ENCODE measurements around the gene NFXL1. TPM values are rescaled to one million over a fixed set of nuclear protein-coding genes. Genes with fewer than 3 reads are reported as not detected.
A peak's percentile ranks its signal among the peaks of the same experiment; 100 is the strongest.

Gene NFXL1
- total and polyA plus RNA-seq, 5 donors from 2014 or later = 6.3 to 11.2 (median 8.5) TPM

DNA sequence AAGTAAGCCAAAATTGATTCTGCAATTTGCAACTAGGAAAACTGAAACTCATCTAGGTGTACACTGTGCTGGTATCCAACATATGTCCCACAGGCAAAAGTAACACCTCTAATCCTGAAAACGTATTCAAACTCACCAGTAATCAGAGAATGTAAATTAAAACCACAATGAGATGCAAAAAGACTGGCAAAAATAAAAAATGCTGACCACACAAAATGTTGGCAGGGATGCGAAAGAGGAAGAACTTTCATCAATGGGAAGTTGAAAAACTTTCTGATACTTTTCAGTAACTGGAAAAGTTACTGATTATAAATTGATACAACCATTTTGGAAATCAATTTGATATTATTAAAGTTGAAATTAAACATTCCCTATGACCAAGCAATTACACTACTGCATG lies 56.4 kb downstream of the NFXL1 start:
- Histone ChIP-seq H3K4me1 (ENCODE audit: control insufficient read depth, insufficient read depth, low read length, poor library complexity, severe bottlenecking) (no peaks in the 10 kb centered on the region), H3K9me3 (ENCODE audit: control insufficient read depth in 2 of 2, low read length in 2 of 2) (no peaks in the 10 kb centered on the region), H3K27ac (ENCODE audit: insufficient read depth, low read length, poor library complexity, severe bottlenecking) (no peak overlapping the region), H3K4me3 (ENCODE audit: low read depth, low read length) (no peak overlapping the region), H3K27me3 (ENCODE audit: control insufficient read depth, insufficient read depth, low read length) (no peaks in the 10 kb centered on the region), H3K36me3 (ENCODE audit: control insufficient read depth, insufficient read depth, low read length) (peaks cover 12% of the 10 kb centered on the region)
- no peak overlapping the region for H3K27ac Mint-ChIP-seq
- H3K4me1 Mint-ChIP-seq = peaks cover 0 to 4% (median 1%) of the 10 kb centered on the region in 4 donors
- H3K36me3 Mint-ChIP-seq = peaks cover 16% of the 10 kb centered on the region
- H3K9me3 Mint-ChIP-seq = no peaks in the 10 kb centered on the region
- no peak overlapping the region for H3K4me3 Mint-ChIP-seq
- H3K27me3 Mint-ChIP-seq = no peaks in the 10 kb centered on the region
- DNase-seq (no peak), ATAC-seq (ENCODE audit: low read depth in 2 of 2) (no peak)

DNA sequence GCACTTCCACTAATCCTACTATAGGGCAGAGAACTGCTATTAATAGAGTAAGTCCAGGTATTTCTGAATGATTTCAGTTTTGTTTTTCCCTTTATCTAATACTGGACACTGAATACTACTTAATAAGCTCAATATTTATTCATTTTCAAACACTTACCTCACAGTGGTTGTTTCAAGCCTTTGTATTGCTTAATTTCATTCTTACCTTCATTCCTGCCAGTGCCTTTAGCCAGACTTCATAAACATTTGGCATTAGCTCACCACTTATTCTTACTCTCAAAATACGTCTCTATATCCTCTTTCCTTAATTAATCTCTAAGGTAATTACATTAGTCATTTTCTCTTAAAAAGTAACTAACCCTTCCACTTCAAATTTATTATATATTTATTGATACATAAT lies 57.7 kb downstream of the NFXL1 start:
- DNase-seq = no peak
- no peaks in the 10 kb centered on the region for H3K9me3 Mint-ChIP-seq
- no peak overlapping the region for H3K4me3 Mint-ChIP-seq
- Histone ChIP-seq H3K36me3 (ENCODE audit: control insufficient read depth, insufficient read depth, low read length) (peaks cover 12% of the 10 kb centered on the region), H3K9me3 (ENCODE audit: control insufficient read depth in 2 of 2, low read length in 2 of 2) (no peaks in the 10 kb centered on the region), H3K27me3 (ENCODE audit: control insufficient read depth, insufficient read depth, low read length) (no peaks in the 10 kb centered on the region), H3K4me3 (ENCODE audit: low read depth, low read length) (no peak overlapping the region), H3K4me1 (ENCODE audit: control insufficient read depth, insufficient read depth, low read length, poor library complexity, severe bottlenecking) (no peaks in the 10 kb centered on the region), H3K27ac (ENCODE audit: insufficient read depth, low read length, poor library complexity, severe bottlenecking) (no peak overlapping the region)
- ATAC-seq (ENCODE audit: low read depth in 2 of 2) = no peak
- H3K36me3 Mint-ChIP-seq = peaks cover 20% of the 10 kb centered on the region
- peaks cover 0 to 4% (median 1%) of the 10 kb centered on the region in 4 donors for H3K4me1 Mint-ChIP-seq
- H3K27me3 Mint-ChIP-seq = no peaks in the 10 kb centered on the region
- H3K27ac Mint-ChIP-seq = no peak overlapping the region

DNA sequence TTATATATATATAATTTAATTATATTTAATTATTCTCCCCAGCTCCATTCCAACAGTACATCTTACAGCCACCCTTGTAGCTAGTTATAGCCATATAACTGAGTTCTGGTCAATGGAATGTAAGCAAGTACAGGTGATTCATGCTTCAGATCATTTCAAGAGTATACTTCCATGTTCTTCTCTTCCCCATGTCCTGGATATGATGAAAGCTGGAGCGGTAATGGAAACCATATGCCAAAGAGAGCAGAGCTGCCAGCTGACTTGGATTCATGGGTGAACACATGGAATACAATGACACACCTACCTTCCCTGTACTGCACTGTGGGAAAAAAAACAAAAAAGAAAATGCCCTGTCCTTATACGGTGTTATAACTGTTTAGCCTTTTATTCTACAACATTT lies 59.0 kb downstream of the NFXL1 start:
- H3K36me3 ChIP-seq (ENCODE audit: control insufficient read depth, insufficient read depth, low read length) = peaks cover 17% of the 10 kb centered on the region
- H3K9me3 Mint-ChIP-seq = no peaks in the 10 kb centered on the region
- H3K27ac ChIP-seq (ENCODE audit: insufficient read depth, low read length, poor library complexity, severe bottlenecking) = no peak overlapping the region
- H3K36me3 Mint-ChIP-seq = peaks cover 30% of the 10 kb centered on the region
- ATAC-seq (ENCODE audit: low read depth in 2 of 2) (no peak), DNase-seq (no peak)
- no peaks in the 10 kb centered on the region for H3K4me1 ChIP-seq (ENCODE audit: control insufficient read depth, insufficient read depth, low read length, poor library complexity, severe bottlenecking)
- no peaks in the 10 kb centered on the region for H3K27me3 ChIP-seq (ENCODE audit: control insufficient read depth, insufficient read depth, low read length)
- no peaks in the 10 kb centered on the region for H3K27me3 Mint-ChIP-seq
- no peak overlapping the region for H3K4me3 Mint-ChIP-seq
- peaks cover 0 to 4% (median 1%) of the 10 kb centered on the region in 4 donors for H3K4me1 Mint-ChIP-seq
- no peak overlapping the region for H3K27ac Mint-ChIP-seq
- no peaks in the 10 kb centered on the region for H3K9me3 ChIP-seq (ENCODE audit: control insufficient read depth in 2 of 2, low read length in 2 of 2)
- H3K4me3 ChIP-seq (ENCODE audit: low read depth, low read length) = no peak overlapping the region

GRCh38 chr4:47852136-47852535 lies 62.2 kb downstream of the NFXL1 start:
- H3K27ac ChIP-seq (ENCODE audit: insufficient read depth, low read length, poor library complexity, severe bottlenecking) = no peak overlapping the region
- no peaks in the 10 kb centered on the region for H3K4me1 ChIP-seq (ENCODE audit: control insufficient read depth, insufficient read depth, low read length, poor library complexity, severe bottlenecking)
- Mint-ChIP-seq H3K9me3 (no peaks in the 10 kb centered on the region), H3K27me3 (no peaks in the 10 kb centered on the region), H3K4me1 (peaks cover 0 to 4% (median 0%) of the 10 kb centered on the region in 4 donors), H3K27ac (no peak overlapping the region), H3K36me3 (peaks cover 40% of the 10 kb centered on the region), H3K4me3 (no peak overlapping the region)
- DNase-seq (no peak), ATAC-seq (ENCODE audit: low read depth in 2 of 2) (no peak)
- H3K9me3 ChIP-seq (ENCODE audit: control insufficient read depth in 2 of 2, low read length in 2 of 2) = no peaks in the 10 kb centered on the region
- no peaks in the 10 kb centered on the region for H3K27me3 ChIP-seq (ENCODE audit: control insufficient read depth, insufficient read depth, low read length)
- no peak overlapping the region for H3K4me3 ChIP-seq (ENCODE audit: low read depth, low read length)
- H3K36me3 ChIP-seq (ENCODE audit: control insufficient read depth, insufficient read depth, low read length) = peaks cover 17% of the 10 kb centered on the region

DNA sequence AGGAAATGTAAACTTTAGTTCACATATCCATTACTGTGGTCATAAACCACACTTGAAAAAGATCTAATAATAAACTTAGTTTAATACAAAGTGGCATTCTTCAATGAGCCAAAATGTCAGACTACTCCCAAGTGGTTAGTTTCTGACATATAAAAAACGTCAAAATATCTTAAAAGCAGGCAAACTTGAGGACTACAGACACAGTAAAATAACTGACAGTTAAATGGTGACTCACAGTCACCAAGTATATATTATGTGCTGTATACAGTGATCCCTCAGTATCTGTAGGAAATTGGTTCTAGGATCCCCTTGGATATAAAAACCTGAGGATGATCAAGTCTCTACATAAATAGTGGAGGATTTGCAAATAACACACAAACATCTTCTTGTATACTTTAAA lies 64.9 kb downstream of the NFXL1 start:
- Histone ChIP-seq H3K27me3 (ENCODE audit: control insufficient read depth, insufficient read depth, low read length) (no peaks in the 10 kb centered on the region), H3K4me1 (ENCODE audit: control insufficient read depth, insufficient read depth, low read length, poor library complexity, severe bottlenecking) (no peaks in the 10 kb centered on the region), H3K36me3 (ENCODE audit: control insufficient read depth, insufficient read depth, low read length) (peaks cover 14% of the 10 kb centered on the region), H3K4me3 (ENCODE audit: low read depth, low read length) (no peak overlapping the region), H3K27ac (ENCODE audit: insufficient read depth, low read length, poor library complexity, severe bottlenecking) (no peak overlapping the region), H3K9me3 (ENCODE audit: control insufficient read depth in 2 of 2, low read length in 2 of 2) (no peaks in the 10 kb centered on the region)
- no peak for ATAC-seq (ENCODE audit: low read depth in 2 of 2)
- H3K9me3 Mint-ChIP-seq = peaks cover 0 to 1% (median 0%) of the 10 kb centered on the region in 7 donors
- no peak overlapping the region for H3K27ac Mint-ChIP-seq
- H3K4me1 Mint-ChIP-seq = peaks cover 0 to 4% (median 0%) of the 10 kb centered on the region in 4 donors
- no peak overlapping the region for H3K4me3 Mint-ChIP-seq
- H3K27me3 Mint-ChIP-seq = no peaks in the 10 kb centered on the region
- DNase-seq = no peak
- peaks cover 47% of the 10 kb centered on the region for H3K36me3 Mint-ChIP-seq

GRCh38 chr4:47848041-47848440 lies 66.3 kb downstream of the NFXL1 start:
- Histone ChIP-seq H3K27ac (ENCODE audit: insufficient read depth, low read length, poor library complexity, severe bottlenecking) (no peak overlapping the region), H3K36me3 (ENCODE audit: control insufficient read depth, insufficient read depth, low read length) (peaks cover 13% of the 10 kb centered on the region), H3K4me3 (ENCODE audit: low read depth, low read length) (no peak overlapping the region), H3K4me1 (ENCODE audit: control insufficient read depth, insufficient read depth, low read length, poor library complexity, severe bottlenecking) (no peaks in the 10 kb centered on the region), H3K9me3 (ENCODE audit: control insufficient read depth in 2 of 2, low read length in 2 of 2) (no peaks in the 10 kb centered on the region), H3K27me3 (ENCODE audit: control insufficient read depth, insufficient read depth, low read length) (no peaks in the 10 kb centered on the region)
- no peak for DNase-seq
- H3K4me3 Mint-ChIP-seq = no peak overlapping the region
- H3K36me3 Mint-ChIP-seq = peaks cover 51% of the 10 kb centered on the region
- no peak overlapping the region for H3K27ac Mint-ChIP-seq
- no peak for ATAC-seq (ENCODE audit: low read depth in 2 of 2)
- no peaks in the 10 kb centered on the region for H3K27me3 Mint-ChIP-seq
- H3K4me1 Mint-ChIP-seq = no peaks in the 10 kb centered on the region
- H3K9me3 Mint-ChIP-seq = peaks cover 0 to 1% (median 0%) of the 10 kb centered on the region in 7 donors

DNA sequence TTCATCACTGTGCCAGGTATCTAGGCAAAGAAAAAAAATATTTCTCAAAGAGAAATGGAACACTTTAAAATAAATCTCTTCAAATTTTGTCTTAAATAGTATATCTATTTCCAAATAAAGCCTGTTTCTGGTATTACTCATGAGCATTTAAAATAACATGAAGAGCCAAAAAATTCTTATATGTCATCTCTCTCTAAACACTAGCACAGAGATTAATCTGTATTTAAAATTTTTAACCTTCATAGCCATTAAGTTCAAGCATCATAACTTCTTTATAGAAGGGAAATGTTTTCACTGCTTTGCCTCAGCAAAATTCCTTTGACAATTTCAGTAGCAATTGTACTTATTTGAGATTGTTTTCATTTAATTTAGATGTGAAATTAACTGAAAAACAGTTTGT lies 71.4 kb downstream of the NFXL1 start:
- Histone ChIP-seq H3K27me3 (ENCODE audit: control insufficient read depth, insufficient read depth, low read length) (no peaks in the 10 kb centered on the region), H3K36me3 (ENCODE audit: control insufficient read depth, insufficient read depth, low read length) (peaks cover 8% of the 10 kb centered on the region), H3K27ac (ENCODE audit: insufficient read depth, low read length, poor library complexity, severe bottlenecking) (no peak overlapping the region), H3K4me1 (ENCODE audit: control insufficient read depth, insufficient read depth, low read length, poor library complexity, severe bottlenecking) (peaks cover 11% of the 10 kb centered on the region), H3K9me3 (ENCODE audit: control insufficient read depth in 2 of 2, low read length in 2 of 2) (no peaks in the 10 kb centered on the region), H3K4me3 (ENCODE audit: low read depth, low read length) (no peak overlapping the region)
- no peak overlapping the region for H3K4me3 Mint-ChIP-seq
- peaks cover 25% of the 10 kb centered on the region for H3K36me3 Mint-ChIP-seq
- ATAC-seq (ENCODE audit: low read depth in 2 of 2) = no peak
- H3K9me3 Mint-ChIP-seq = peaks cover 0 to 1% (median 0%) of the 10 kb centered on the region in 7 donors
- peaks cover 6% of the 10 kb centered on the region for H3K27me3 Mint-ChIP-seq
- H3K27ac Mint-ChIP-seq = peak overlapping the region in 1 of 3 donors; percentile 31
- DNase-seq = no peak
- H3K4me1 Mint-ChIP-seq = peaks cover 11 to 16% (median 14%) of the 10 kb centered on the region in 4 donors

DNA sequence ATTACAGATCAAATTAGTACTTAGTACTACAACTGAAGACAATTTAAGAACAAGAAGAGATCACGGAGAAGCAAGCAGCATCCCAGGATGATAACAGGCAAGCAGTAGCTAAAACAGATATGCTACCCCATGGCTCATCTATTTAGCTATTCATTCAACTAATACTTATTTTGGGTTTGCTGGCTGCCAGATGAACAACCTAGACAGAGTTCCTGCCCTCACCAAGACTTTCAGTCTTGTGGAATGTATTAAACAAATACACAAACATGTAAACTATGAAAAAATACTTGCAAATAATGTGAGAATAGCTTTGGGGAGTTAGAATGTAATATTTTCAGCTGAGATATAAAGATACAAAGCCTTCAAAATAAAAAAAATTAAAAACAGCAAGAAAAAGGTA lies 74.1 kb downstream of the NFXL1 start:
- H3K4me3 ChIP-seq (ENCODE audit: low read depth, low read length) = no peak overlapping the region
- H3K9me3 ChIP-seq (ENCODE audit: control insufficient read depth in 2 of 2, low read length in 2 of 2) = no peaks in the 10 kb centered on the region

More for the DNA sequence above, 74.1 kb downstream of the NFXL1 start:
- peaks cover 4% of the 10 kb centered on the region for H3K27me3 ChIP-seq (ENCODE audit: control insufficient read depth, insufficient read depth, low read length)
- Mint-ChIP-seq H3K9me3 (no peaks in the 10 kb centered on the region), H3K27ac (no peak overlapping the region), H3K4me3 (no peak overlapping the region), H3K4me1 (peaks cover 15 to 36% (median 24%) of the 10 kb centered on the region in 4 donors), H3K36me3 (peaks cover 12% of the 10 kb centered on the region), H3K27me3 (peaks cover 27% of the 10 kb centered on the region)
- peaks cover 36% of the 10 kb centered on the region for H3K4me1 ChIP-seq (ENCODE audit: control insufficient read depth, insufficient read depth, low read length, poor library complexity, severe bottlenecking)
- ATAC-seq (ENCODE audit: low read depth in 2 of 2) (no peak), DNase-seq (no peak)
- no peak overlapping the region for H3K27ac ChIP-seq (ENCODE audit: insufficient read depth, low read length, poor library complexity, severe bottlenecking)
- H3K36me3 ChIP-seq (ENCODE audit: control insufficient read depth, insufficient read depth, low read length) = peaks cover 8% of the 10 kb centered on the region

Data from CD4-positive, CD25-positive, alpha-beta regulatory T cell (primary cell).